ENCODE results near the gene ST8SIA4. TPM values are rescaled to one million over a fixed set of nuclear protein-coding genes. Genes with fewer than 3 reads are reported as not detected.

Gene ST8SIA4
- total and polyA plus RNA-seq, 10 of the 15 experiments (the other 5 are each of a cell fraction or from before 2014, with no cell fraction given) = 4.4 to 30.9 (median 19.5) TPM

DNA sequence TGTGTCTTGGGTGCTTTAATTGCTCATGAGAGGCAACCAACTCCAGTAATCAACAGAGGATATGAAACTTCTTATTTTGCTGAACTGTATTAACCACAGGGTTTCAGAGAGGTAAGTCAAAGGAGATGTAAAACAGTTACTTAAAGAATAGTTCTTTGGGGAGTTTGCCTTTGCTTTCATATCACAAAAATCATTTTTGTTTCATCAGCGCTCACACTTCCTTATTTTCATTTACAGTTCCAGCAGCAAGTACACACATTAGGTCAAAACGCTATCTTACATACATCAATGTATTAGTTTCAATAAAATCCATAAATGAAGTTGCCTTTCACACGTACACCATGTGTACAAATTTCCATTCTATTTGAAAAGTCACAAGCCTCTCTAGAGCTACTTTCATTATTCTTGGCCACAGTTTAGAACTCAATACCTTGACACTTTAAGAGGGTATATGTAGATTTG lies 50.1 kb downstream of the ST8SIA4 start (continued):
- TF ChIP-seq PAX5 (IDR thresholded peaks at IDR 0.05; ENCODE audit: borderline replicate concordance, low read depth, low read length) = no peak
- TF ChIP-seq MXI1 (IDR thresholded peaks at IDR 0.05; ENCODE audit: low read depth, low read length) = peak; percentile 38; the same call in 1 of the 2 replicates
- TF ChIP-seq SP1 (IDR thresholded peaks at IDR 0.05; ENCODE audit: low read depth, low read length) = peak; percentile 50
- TF ChIP-seq HDGF (IDR thresholded peaks at IDR 0.05) = no peak
- TF ChIP-seq STAT3 (IDR thresholded peaks at IDR 0.05; ENCODE audit: low read depth, low read length) = peak; percentile 60; the same call in 1 of the 2 replicates
- no peak for TF ChIP-seq ZNF622 (IDR thresholded peaks at IDR 0.05)
- TF ChIP-seq RELB (IDR thresholded peaks at IDR 0.05; ENCODE audit: low read depth) = peak; percentile 92
- TF ChIP-seq KLF5 (IDR thresholded peaks at IDR 0.05; ENCODE audit: partially characterized antibody) = no peak
- TF ChIP-seq SPI1 (IDR thresholded peaks at IDR 0.05; ENCODE audit: borderline replicate concordance, insufficient read depth, low read depth, low read length) = peak; percentile 97
- no peak for TF ChIP-seq CHD4 (IDR thresholded peaks at IDR 0.05)
- TF ChIP-seq TCF12 (IDR thresholded peaks at IDR 0.05; ENCODE audit: low read depth, low read length) = no peak
- peak in 1 of 2 experiments; percentile 44; a peak in 1 of 4 replicates for TF ChIP-seq CEBPB (IDR thresholded peaks at IDR 0.05; ENCODE audit: borderline replicate concordance in 1 of 2, low read depth in 2 of 2, low read length in 2 of 2)
- peak; percentile 98 for TF ChIP-seq PAX8 (IDR thresholded peaks at IDR 0.05)
- no peak for TF ChIP-seq ATF3 (IDR thresholded peaks at IDR 0.05; ENCODE audit: borderline replicate concordance, extremely low read depth, low read depth, low read length)
- peak; percentile 97 for TF ChIP-seq DPF2 (IDR thresholded peaks at IDR 0.05)
- no peak for TF ChIP-seq POLR2AphosphoS2 (IDR thresholded peaks at IDR 0.05; ENCODE audit: low read depth, low read length)
- TF ChIP-seq FOXK2 (IDR thresholded peaks at IDR 0.05) = no peak
- no peak for TF ChIP-seq SREBF2 (IDR thresholded peaks at IDR 0.05; ENCODE audit: low read length)
- TF ChIP-seq RB1 (IDR thresholded peaks at IDR 0.05; ENCODE audit: borderline replicate concordance) = no peak; the same call in 1 of the 2 replicates
- TF ChIP-seq E2F8 (IDR thresholded peaks at IDR 0.05; ENCODE audit: low read depth, partially characterized antibody) = no peak
- peak; percentile 87 for TF ChIP-seq IKZF1 (conservative IDR thresholded peaks at IDR 0.05)
- TF ChIP-seq ZNF217 (IDR thresholded peaks at IDR 0.05) = peak; percentile 95
- 0 out of 2 replicates have a peak, but pooled peaks have one; percentile 64 for TF ChIP-seq SMARCA5 (IDR thresholded peaks at IDR 0.05)
- no peak for TF ChIP-seq ZBTB4 (CRISPR knock-in tag; IDR thresholded peaks at IDR 0.05)

Data from GM12878 (cell line).